Caco-2 (cell line): ENCODE data around the gene PLEKHG4. TPM values are rescaled to one million over a fixed set of nuclear protein-coding genes. Genes with fewer than 3 reads are reported as not detected.

ENCODE experiments used
- BruUV-seq: library from RNA; stranded (reverse); fragments of 400-500 nt; replicated peaks from 2 replicates; lab custom pipeline; 2021; lab: Mats Ljungman, UMichigan
- CTCF ChIA-PET: fragments of 300-600 bp; sonication (Branson Sonifier 250); formaldehyde crosslinking; loops from one replicate; lab custom pipeline; 2022; ENCODE audit warnings: antibody characterized with exemption; lab: Charles Lee
- POLR2A ChIA-PET: fragments of 300-600 bp; sonication (Branson Sonifier 250); formaldehyde crosslinking; loops from one replicate; lab custom pipeline; 2022; ENCODE audit warnings: antibody characterized with exemption; lab: Charles Lee
- DNase-seq, 2 experiments: peaks; one replicate each; pipeline versions ENCODE4 v3.0.0 to v3.0.0-alpha.2; 2020 to 2022
- H3K27me3 ChIP-seq: replicated peaks from 2 replicates; pipeline ENCODE4 v1.6.0; 2011; ENCODE audit warnings: low read length; ENCODE audit not compliant: control insufficient read depth, insufficient read depth
- H3K36me3 ChIP-seq: 2 replicates; pipeline ENCODE4 v1.5.1; 2011; ENCODE audit warnings: low read length; ENCODE audit not compliant: control insufficient read depth, insufficient read depth
- H3K4me1 ChIP-seq: fragments of 250-450 bp; sonication (Bioruptor Pico); 2 replicates; pipeline ENCODE4 v1.5.1; 2020; ENCODE audit warnings: mild to moderate bottlenecking
- H3K4me3 ChIP-seq: 2 replicates; pipeline ENCODE4 v1.5.1; 2011; ENCODE audit warnings: low read depth, mild to moderate bottlenecking, control low read depth, low read length
- H3K9me3 ChIP-seq: fragments of 250-450 bp; sonication (Bioruptor Pico); 2 replicates; pipeline ENCODE4 v1.5.1; 2020; ENCODE audit warnings: mild to moderate bottlenecking, moderate library complexity
- H3K27ac Mint-ChIP-seq: one replicate; pipeline ENCODE4 v1.8.0; 2022; ENCODE audit warnings: mixed read lengths; ENCODE audit not compliant: unreplicated experiment
- H3K27me3 Mint-ChIP-seq: one replicate; pipeline ENCODE4 v1.8.0; 2022; ENCODE audit warnings: mixed read lengths; ENCODE audit not compliant: insufficient read depth, unreplicated experiment
- H3K36me3 Mint-ChIP-seq: one replicate; pipeline ENCODE4 v1.8.0; 2022; ENCODE audit warnings: mild to moderate bottlenecking, mixed read lengths; ENCODE audit not compliant: insufficient read depth, unreplicated experiment
- H3K4me1 Mint-ChIP-seq: one replicate; pipeline ENCODE4 v1.8.0; 2022; ENCODE audit warnings: low read depth, mixed read lengths; ENCODE audit not compliant: unreplicated experiment
- H3K4me3 Mint-ChIP-seq: one replicate; pipeline ENCODE4 v1.8.0; 2022; ENCODE audit warnings: mild to moderate bottlenecking, moderate library complexity, mixed read lengths; ENCODE audit not compliant: unreplicated experiment
- H3K9me3 Mint-ChIP-seq: one replicate; pipeline ENCODE4 v1.8.0; 2022; ENCODE audit warnings: mixed read lengths; ENCODE audit not compliant: unreplicated experiment
- intact Hi-C: fragments of 100-400 bp; cut with micrococcal nuclease; formaldehyde crosslinking; loops from one replicate; pipeline ENCODE4 v1.10.0; 2022; ENCODE audit not compliant: unreplicated experiment
- total RNA-seq: library from RNA; stranded (reverse); gene quantifications from 2 replicates; pipeline ENCODE4 v1.2.3, GENCODE V29; 2022
- TF ChIP-seq, protein P1 (sequence below), 2 experiments: fragments of 200-600 bp in 1 of 2; IDR thresholded peaks; 1 replicate in 1 of 2; 2 replicates in 1 of 2; pipeline versions ENCODE4 v1.5.1 to v1.8.0; 2011 to 2022; ENCODE audit warnings: antibody characterized with exemption in 1 of 2, control low read depth in 1 of 2, inconsistent platforms in 1 of 2, low read depth in 1 of 2, low read length in 1 of 2, mild to moderate bottlenecking in 1 of 2, moderate library complexity in 1 of 2; ENCODE audit not compliant: insufficient read depth in 1 of 2, severe bottlenecking in 1 of 2, unreplicated experiment in 1 of 2

PLEKHG4 gene
- total RNA-seq, 1 experiment from 2014 or later, result 91.0 TPM

DNA sequence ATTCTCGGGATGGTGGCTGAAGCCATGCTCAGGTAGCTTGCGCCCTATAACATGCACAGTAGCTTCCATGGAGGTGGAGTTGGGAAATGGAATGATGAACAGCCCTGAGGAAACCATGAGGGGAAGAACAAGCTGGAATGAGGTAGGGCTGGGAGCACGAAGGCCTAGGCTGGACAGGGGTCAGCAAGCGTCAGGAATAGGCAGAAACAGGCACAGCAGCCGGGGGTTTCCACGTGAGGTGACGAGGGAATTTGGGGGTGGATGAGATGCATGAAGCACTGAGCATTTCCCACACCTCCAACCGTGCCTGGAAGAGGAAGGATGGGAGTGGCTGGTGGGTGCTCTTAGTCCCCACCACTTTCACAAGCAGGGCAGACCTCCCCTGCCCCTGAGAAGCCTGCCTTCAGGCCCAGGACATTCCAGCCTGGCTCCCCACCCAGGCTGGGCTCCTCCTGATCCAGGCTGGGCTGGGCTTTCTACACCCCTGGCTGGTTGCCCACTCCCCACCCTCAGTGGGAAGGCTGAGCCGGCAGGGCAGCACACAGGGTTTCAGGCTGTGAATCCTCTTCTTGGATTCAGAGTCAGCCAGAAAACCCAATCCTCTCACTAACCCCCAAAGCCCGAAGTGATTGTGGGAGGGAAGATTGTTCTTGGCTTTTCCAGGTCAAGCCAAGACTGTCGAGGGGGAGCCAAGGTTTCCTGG is 21.9 kb downstream of the PLEKHG4 start:
- no peak overlapping the region for H3K4me3 Mint-ChIP-seq
- H3K9me3 Mint-ChIP-seq, result no peaks in the 10 kb centered on the region
- POLR2A ChIA-PET, result no interaction called here
- H3K4me1 Mint-ChIP-seq, result peaks cover 6% of the 10 kb centered on the region
- DNase-seq, result no peak
- Histone ChIP-seq H3K4me3 (no peak overlapping the region), H3K36me3 (no peaks in the 10 kb centered on the region), H3K27me3 (no peaks in the 10 kb centered on the region), H3K4me1 (no peaks in the 10 kb centered on the region), H3K9me3 (peaks cover 8% of the 10 kb centered on the region; the same call in 1 of the 2 replicates)
- CTCF ChIA-PET, result interaction anchor here (1.4 kb wide), 1 partner anchor 38 kb away, joined by 4 read pairs; no protein-coding TSS in a partner anchor
- no peaks in the 10 kb centered on the region for H3K27me3 Mint-ChIP-seq
- TF ChIP-seq, protein P1, sequence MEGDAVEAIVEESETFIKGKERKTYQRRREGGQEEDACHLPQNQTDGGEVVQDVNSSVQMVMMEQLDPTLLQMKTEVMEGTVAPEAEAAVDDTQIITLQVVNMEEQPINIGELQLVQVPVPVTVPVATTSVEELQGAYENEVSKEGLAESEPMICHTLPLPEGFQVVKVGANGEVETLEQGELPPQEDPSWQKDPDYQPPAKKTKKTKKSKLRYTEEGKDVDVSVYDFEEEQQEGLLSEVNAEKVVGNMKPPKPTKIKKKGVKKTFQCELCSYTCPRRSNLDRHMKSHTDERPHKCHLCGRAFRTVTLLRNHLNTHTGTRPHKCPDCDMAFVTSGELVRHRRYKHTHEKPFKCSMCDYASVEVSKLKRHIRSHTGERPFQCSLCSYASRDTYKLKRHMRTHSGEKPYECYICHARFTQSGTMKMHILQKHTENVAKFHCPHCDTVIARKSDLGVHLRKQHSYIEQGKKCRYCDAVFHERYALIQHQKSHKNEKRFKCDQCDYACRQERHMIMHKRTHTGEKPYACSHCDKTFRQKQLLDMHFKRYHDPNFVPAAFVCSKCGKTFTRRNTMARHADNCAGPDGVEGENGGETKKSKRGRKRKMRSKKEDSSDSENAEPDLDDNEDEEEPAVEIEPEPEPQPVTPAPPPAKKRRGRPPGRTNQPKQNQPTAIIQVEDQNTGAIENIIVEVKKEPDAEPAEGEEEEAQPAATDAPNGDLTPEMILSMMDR (IDR thresholded peaks at IDR 0.05; ENCODE audit: insufficient read depth in 1 of 2, low read depth in 1 of 2, low read length in 1 of 2, severe bottlenecking in 1 of 2, unreplicated experiment in 1 of 2), result no peak
- intact Hi-C loops, result no loop called here
- H3K27ac Mint-ChIP-seq, result no peak overlapping the region
- H3K36me3 Mint-ChIP-seq, result no peaks in the 10 kb centered on the region
- no TSS peak for BruUV-seq

DNA sequence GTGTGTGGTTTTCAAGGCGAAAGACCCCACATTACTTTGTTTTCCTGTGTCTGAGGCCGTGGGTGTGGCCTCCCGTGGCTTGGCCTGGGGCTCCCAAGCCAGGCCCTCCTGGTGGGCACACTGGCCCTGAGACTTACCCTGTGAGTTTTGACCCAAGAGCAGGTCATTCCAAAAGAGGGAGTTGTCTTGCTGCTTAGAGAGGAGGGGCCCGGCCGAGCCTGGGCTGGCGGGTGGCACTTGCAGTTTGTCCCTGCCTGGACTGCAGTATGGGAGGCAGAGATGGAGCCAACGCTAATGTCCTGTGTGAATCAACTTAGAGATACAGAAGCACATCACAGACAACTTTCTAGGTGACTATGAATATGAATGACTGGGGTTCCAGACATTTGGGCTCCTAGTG is 22.7 kb downstream of the PLEKHG4 start:
- intact Hi-C loops, result no loop called here
- DNase-seq, result no peak
- Histone ChIP-seq H3K4me3 (no peak overlapping the region), H3K36me3 (no peaks in the 10 kb centered on the region), H3K27me3 (no peaks in the 10 kb centered on the region), H3K9me3 (peaks cover 8% of the 10 kb centered on the region; the same call in 1 of the 2 replicates), H3K4me1 (no peaks in the 10 kb centered on the region)
- H3K4me3 Mint-ChIP-seq, result no peak overlapping the region
- H3K9me3 Mint-ChIP-seq, result no peaks in the 10 kb centered on the region
- no peaks in the 10 kb centered on the region for H3K36me3 Mint-ChIP-seq
- H3K27ac Mint-ChIP-seq, result no peak overlapping the region
- POLR2A ChIA-PET, result no interaction called here
- TF ChIP-seq, protein P1 (IDR thresholded peaks at IDR 0.05; ENCODE audit: insufficient read depth in 1 of 2, low read depth in 1 of 2, low read length in 1 of 2, severe bottlenecking in 1 of 2, unreplicated experiment in 1 of 2), result no peak
- H3K27me3 Mint-ChIP-seq, result no peaks in the 10 kb centered on the region
- BruUV-seq, result no TSS peak
- no peaks in the 10 kb centered on the region for H3K4me1 Mint-ChIP-seq
- CTCF ChIA-PET, result no interaction called here

DNA sequence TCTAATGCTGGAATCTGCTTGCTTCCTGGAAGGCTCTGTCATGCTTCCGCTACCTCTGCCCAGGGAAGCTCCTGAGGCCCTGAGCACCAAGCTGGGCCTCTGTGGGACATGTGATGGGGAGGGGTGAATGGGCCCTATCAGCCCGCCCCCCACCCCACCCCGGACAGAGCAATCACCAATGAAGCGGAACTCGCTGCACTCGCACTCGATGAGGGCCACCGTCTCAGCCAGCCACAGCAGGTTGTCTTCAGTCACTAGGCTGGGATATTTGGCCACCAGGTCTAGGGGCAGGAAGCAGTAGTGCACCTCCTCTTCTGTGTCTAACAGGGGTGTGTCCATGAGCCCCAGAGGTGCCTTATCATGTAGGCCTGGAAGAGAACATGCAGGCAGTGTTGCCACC is 23.6 kb downstream of the PLEKHG4 start:
- DNase-seq, result no peak
- CTCF ChIA-PET, result no interaction called here
- Mint-ChIP-seq H3K4me1 (no peaks in the 10 kb centered on the region), H3K27me3 (no peaks in the 10 kb centered on the region), H3K4me3 (no peak overlapping the region), H3K9me3 (no peaks in the 10 kb centered on the region), H3K36me3 (no peaks in the 10 kb centered on the region), H3K27ac (no peak overlapping the region)
- H3K36me3 ChIP-seq, result no peaks in the 10 kb centered on the region
- H3K4me1 ChIP-seq, result no peaks in the 10 kb centered on the region
- no peak overlapping the region for H3K4me3 ChIP-seq
- TF ChIP-seq, protein P1 (IDR thresholded peaks at IDR 0.05; ENCODE audit: insufficient read depth in 1 of 2, low read depth in 1 of 2, low read length in 1 of 2, severe bottlenecking in 1 of 2, unreplicated experiment in 1 of 2), result no peak
- POLR2A ChIA-PET, result no interaction called here
- no TSS peak for BruUV-seq
- peaks cover 8% of the 10 kb centered on the region; the same call in 1 of the 2 replicates for H3K9me3 ChIP-seq
- intact Hi-C loops, result no loop called here
- no peaks in the 10 kb centered on the region for H3K27me3 ChIP-seq
